Ovary (tissue), 3 donors: ENCODE measurements around the gene ERP44.
"Not testable (repeated sequence)": the region's sequence is repeated elsewhere in the genome, so short reads cannot be mapped to it uniquely, and the experiment has no call there.

ENCODE experiments used
- POLR2A ChIP-seq: fragments of 450-650 bp; IDR thresholded peaks from one replicate; pipeline ENCODE4 v1.6.1; 2017; ENCODE audit warnings: antibody characterized with exemption, mild to moderate bottlenecking, moderate library complexity
- TF ChIP-seq, protein P1 (sequence below), 3 donors: fragments of 450-650 bp in 2 of 3; fragments of 200-600 bp in 1 of 3; IDR thresholded peaks; one replicate each; pipeline versions ENCODE4 v1.5.1 to v1.8.0; 2016 to 2022; ENCODE audit warnings: antibody characterized with exemption in 3 of 3, mild to moderate bottlenecking in 1 of 3
- donor health status: DM: no; HTN: no; CAD: no.

DNA sequence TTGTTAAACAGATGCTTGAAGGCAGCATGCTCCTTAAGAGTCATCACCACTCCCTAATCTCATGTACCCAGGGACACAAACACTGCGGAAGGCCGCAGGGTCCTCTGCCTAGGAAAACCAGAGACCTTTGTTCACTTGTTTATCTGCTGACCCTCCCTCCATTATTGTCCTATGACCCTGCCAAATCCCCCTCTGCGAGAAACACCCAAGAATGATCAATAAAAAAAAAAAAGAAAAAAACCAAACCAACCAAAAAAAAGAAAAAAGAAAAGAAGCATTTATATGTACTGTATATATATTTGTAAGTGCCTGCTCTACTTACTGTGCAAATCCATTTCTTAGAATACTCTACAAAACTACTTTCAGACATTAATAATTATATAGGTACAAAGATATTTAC, 29.7 kb downstream of the ERP44 start:
- TF ChIP-seq, protein P1, sequence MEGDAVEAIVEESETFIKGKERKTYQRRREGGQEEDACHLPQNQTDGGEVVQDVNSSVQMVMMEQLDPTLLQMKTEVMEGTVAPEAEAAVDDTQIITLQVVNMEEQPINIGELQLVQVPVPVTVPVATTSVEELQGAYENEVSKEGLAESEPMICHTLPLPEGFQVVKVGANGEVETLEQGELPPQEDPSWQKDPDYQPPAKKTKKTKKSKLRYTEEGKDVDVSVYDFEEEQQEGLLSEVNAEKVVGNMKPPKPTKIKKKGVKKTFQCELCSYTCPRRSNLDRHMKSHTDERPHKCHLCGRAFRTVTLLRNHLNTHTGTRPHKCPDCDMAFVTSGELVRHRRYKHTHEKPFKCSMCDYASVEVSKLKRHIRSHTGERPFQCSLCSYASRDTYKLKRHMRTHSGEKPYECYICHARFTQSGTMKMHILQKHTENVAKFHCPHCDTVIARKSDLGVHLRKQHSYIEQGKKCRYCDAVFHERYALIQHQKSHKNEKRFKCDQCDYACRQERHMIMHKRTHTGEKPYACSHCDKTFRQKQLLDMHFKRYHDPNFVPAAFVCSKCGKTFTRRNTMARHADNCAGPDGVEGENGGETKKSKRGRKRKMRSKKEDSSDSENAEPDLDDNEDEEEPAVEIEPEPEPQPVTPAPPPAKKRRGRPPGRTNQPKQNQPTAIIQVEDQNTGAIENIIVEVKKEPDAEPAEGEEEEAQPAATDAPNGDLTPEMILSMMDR (IDR thresholded peaks at IDR 0.05) = not testable (repeated sequence)
- TF ChIP-seq POLR2A = not testable (repeated sequence)
